Nephron progenitor cell (in vitro differentiated cells): ENCODE data around the gene PRRC2B.

Source experiments
- DNase-seq: peaks from one replicate; pipeline ENCODE4 v3.0.0; 2021
- H3K27ac Mint-ChIP-seq: 2 replicates; pipeline ENCODE4 v1.8.0; 2021; ENCODE audit warnings: mild to moderate bottlenecking, moderate library complexity, mixed read lengths
- H3K27me3 Mint-ChIP-seq: 2 replicates; pipeline ENCODE4 v1.8.0; 2021; ENCODE audit warnings: mild to moderate bottlenecking, low read depth, mixed read lengths; ENCODE audit not compliant: poor library complexity
- H3K36me3 Mint-ChIP-seq: 2 replicates; pipeline ENCODE4 v1.8.0; 2021; ENCODE audit warnings: low read depth, mixed read lengths
- H3K4me1 Mint-ChIP-seq: 2 replicates; pipeline ENCODE4 v1.8.0; 2021; ENCODE audit warnings: mixed read lengths
- H3K4me3 Mint-ChIP-seq: 2 replicates; pipeline ENCODE4 v1.8.0; 2021; ENCODE audit warnings: mild to moderate bottlenecking, moderate library complexity, mixed read lengths
- H3K9me3 Mint-ChIP-seq: 2 replicates; pipeline ENCODE4 v1.8.0; 2021; ENCODE audit warnings: mild to moderate bottlenecking, moderate library complexity, mixed read lengths
- TF ChIP-seq, protein P1 (sequence below): fragments of 200-600 bp; sonication (generic); IDR thresholded peaks from 2 replicates; pipeline ENCODE4 v1.5.0; 2021; ENCODE audit warnings: antibody characterized with exemption

PRRC2B gene

DNA sequence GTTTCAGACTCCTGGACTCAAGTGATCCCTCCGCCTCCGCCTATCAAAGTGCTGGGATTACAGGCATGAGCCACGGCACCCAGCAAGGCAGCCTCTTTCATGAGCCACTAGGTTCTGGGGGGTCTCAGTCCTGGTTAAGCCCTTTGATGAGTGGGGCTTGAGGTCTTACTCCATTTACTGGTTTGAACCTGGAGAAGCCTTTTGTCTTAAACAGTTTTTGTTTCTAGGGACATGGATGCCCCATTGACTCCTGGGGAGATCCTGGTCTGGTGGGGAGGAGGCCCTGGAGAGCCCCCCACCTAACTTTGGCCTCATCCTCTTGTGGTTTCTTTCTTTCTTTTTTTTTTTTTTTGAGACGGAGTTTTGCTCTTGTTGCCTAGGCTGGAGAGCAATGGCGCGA lies 6.7 kb downstream of the PRRC2B start:
- Mint-ChIP-seq H3K4me1 (peaks cover 90% of the 10 kb centered on the region), H3K4me3 (no peak overlapping the region), H3K36me3 (peaks cover 17% of the 10 kb centered on the region), H3K27me3 (no peaks in the 10 kb centered on the region), H3K9me3 (no peaks in the 10 kb centered on the region), H3K27ac (peak overlapping the region; percentile 61)
- no peak for DNase-seq
- TF ChIP-seq, protein P1, sequence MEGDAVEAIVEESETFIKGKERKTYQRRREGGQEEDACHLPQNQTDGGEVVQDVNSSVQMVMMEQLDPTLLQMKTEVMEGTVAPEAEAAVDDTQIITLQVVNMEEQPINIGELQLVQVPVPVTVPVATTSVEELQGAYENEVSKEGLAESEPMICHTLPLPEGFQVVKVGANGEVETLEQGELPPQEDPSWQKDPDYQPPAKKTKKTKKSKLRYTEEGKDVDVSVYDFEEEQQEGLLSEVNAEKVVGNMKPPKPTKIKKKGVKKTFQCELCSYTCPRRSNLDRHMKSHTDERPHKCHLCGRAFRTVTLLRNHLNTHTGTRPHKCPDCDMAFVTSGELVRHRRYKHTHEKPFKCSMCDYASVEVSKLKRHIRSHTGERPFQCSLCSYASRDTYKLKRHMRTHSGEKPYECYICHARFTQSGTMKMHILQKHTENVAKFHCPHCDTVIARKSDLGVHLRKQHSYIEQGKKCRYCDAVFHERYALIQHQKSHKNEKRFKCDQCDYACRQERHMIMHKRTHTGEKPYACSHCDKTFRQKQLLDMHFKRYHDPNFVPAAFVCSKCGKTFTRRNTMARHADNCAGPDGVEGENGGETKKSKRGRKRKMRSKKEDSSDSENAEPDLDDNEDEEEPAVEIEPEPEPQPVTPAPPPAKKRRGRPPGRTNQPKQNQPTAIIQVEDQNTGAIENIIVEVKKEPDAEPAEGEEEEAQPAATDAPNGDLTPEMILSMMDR = no peak

DNA sequence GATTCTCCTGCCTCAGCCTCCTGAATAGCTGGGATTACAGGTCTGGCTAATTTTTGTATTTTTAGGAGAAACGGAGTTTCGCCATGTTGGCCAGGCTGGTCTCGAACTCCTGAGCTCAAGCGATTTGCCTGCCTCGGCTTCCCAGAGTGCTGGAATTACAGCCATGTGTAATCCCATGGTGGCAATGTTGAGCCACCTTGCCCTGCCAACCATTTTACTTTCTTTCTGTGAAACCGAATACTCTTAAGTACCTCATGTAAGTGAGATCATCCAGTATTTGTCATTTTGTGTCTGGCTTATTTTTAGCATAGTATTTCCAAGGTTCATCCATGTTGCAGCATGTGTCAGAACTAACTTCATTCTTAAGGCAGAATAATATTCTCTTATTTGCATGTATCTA lies 8.2 kb downstream of the PRRC2B start:
- H3K9me3 Mint-ChIP-seq = no peaks in the 10 kb centered on the region
- H3K4me1 Mint-ChIP-seq = peaks cover 90% of the 10 kb centered on the region
- peak overlapping the region; percentile 14 for H3K4me3 Mint-ChIP-seq
- H3K36me3 Mint-ChIP-seq = peaks cover 17% of the 10 kb centered on the region
- TF ChIP-seq, protein P1 = no peak
- peak overlapping the region; percentile 86 for H3K27ac Mint-ChIP-seq
- no peak for DNase-seq
- no peaks in the 10 kb centered on the region for H3K27me3 Mint-ChIP-seq

DNA sequence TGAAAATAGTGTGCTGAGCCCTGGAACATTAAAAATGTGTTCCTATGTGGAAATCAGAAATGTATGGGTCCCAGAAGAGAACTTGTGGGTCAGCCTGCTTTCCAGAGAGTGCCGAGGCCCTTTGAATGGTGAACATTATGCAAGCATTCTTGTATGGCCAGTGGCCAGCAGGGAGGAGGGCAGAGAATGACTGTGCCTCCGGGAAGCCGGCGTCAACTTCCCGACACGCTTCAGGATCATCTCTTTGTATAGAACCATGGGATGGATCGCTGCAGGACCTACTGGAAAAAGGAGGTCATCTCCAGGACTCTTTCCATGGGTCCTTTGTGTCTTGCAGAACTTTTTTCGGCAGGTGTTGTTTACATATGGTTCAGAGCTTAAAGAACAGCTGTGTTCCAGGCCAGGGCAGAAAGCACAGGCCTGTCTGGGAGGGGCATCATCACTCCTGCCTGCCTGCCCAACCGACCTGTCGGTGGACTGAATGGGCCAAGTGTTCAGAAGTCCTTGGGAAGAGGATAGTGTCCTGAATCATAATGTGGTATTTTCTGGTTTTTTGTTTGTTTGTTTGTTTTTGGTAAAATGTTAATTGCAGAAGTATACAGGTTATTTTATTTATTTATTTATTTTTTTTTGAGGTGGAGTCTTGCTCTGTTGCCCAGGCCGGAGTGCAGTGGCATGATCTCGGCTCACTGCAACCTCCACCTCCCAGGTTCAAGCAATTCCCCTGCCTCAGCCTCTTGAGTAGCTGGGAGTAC lies 9.0 kb downstream of the PRRC2B start:
- Mint-ChIP-seq H3K27me3 (no peaks in the 10 kb centered on the region), H3K27ac (peak overlapping the region; percentile 86), H3K36me3 (peaks cover 17% of the 10 kb centered on the region), H3K4me3 (peak overlapping the region; percentile 14), H3K9me3 (no peaks in the 10 kb centered on the region), H3K4me1 (peaks cover 90% of the 10 kb centered on the region)
- TF ChIP-seq, protein P1 = no peak
- DNase-seq = peak; percentile 21

DNA sequence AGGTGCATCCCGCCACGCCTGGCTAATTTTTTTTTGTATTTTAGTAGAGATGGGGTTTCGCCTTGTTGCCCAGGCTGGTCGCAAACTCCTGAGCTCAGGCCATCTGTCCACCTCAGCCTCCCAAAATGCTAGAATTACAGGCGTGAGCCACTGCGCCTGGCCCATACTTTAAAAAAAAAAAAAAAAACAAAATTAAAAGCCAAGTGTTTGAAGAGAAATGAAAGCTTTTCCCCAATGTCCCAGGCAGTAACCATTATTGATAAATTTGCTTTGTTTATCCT lies 9.5 kb downstream of the PRRC2B start:
- TF ChIP-seq, protein P1 = no peak
- Mint-ChIP-seq H3K27me3 (no peaks in the 10 kb centered on the region), H3K27ac (no peak overlapping the region), H3K4me1 (peaks cover 90% of the 10 kb centered on the region), H3K36me3 (peaks cover 22% of the 10 kb centered on the region), H3K4me3 (no peak overlapping the region), H3K9me3 (no peaks in the 10 kb centered on the region)
- no peak for DNase-seq

DNA sequence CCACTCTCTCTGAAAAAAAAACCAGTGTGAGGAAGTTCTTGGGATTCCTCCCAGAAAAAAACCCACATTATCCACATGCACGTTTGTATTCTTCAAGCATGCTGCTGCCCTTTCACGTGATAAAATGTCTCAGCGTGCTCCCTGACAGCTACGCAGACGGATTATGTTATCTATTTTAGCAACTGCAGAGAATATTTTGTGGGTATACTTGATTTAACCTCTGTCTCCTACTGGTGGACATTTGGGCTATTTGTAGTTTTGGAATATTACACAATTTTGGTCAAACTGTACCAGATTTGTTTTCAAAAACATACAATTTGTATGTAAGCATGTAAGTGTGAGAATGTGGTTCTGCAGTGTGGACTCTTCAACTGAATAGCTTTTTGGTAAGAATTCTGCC lies 10.7 kb downstream of the PRRC2B start:
- peak overlapping the region; percentile 88 for H3K27ac Mint-ChIP-seq
- H3K4me3 Mint-ChIP-seq = peak overlapping the region; percentile 61
- peaks cover 21% of the 10 kb centered on the region for H3K36me3 Mint-ChIP-seq
- H3K4me1 Mint-ChIP-seq = peaks cover 87% of the 10 kb centered on the region
- peaks cover under 1% of the 10 kb centered on the region for H3K9me3 Mint-ChIP-seq
- TF ChIP-seq, protein P1 = no peak
- DNase-seq = no peak
- H3K27me3 Mint-ChIP-seq = no peaks in the 10 kb centered on the region

DNA sequence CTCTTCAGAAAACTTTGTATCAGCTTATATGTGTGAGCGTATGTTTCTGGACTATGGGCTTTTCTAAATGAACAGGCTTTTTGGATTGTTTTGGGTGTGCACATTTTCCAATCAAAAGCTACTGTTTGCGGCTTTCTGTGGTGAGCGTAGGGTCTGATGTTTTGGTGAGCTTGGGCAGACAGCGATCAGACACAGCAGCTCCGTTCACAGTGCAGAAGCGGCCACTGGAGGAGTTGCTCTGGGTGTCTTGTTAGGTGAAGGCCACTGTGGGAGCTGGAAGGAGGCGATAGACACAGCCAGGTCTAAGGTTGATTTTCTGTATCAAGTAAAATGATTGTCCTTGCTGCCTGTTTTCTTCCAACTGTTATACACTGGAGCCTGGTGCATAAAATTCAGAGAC lies 11.1 kb downstream of the PRRC2B start:
- peaks cover 4% of the 10 kb centered on the region for H3K9me3 Mint-ChIP-seq
- no peaks in the 10 kb centered on the region for H3K27me3 Mint-ChIP-seq
- H3K4me1 Mint-ChIP-seq = peaks cover 87% of the 10 kb centered on the region
- H3K27ac Mint-ChIP-seq = peak overlapping the region; percentile 88
- H3K36me3 Mint-ChIP-seq = peaks cover 21% of the 10 kb centered on the region
- TF ChIP-seq, protein P1 = no peak
- peak overlapping the region; percentile 61 for H3K4me3 Mint-ChIP-seq
- no peak for DNase-seq
